Measurements from ENCODE around the gene APP.

GRCh38 chr21:26116456-26117011, 54.0 kb downstream of the APP start:
- TF ChIP-seq CTCF (IDR thresholded peaks at IDR 0.05 in 2 of 3, conservative IDR thresholded peaks at IDR 0.05 in 1 of 3; ENCODE audit: control insufficient read depth in 2 of 3, extremely low read depth in 1 of 3, insufficient read depth in 1 of 3, low read depth in 3 of 3, low read length in 3 of 3) (no peak), JUND (IDR thresholded peaks at IDR 0.05; ENCODE audit: low read depth, low read length) (no peak), SP1 (IDR thresholded peaks at IDR 0.05; ENCODE audit: low read depth, low read length) (no peak), RFX5 (IDR thresholded peaks at IDR 0.05; ENCODE audit: low read depth, low read length) (no peak), HDGF (IDR thresholded peaks at IDR 0.05) (no peak)

Measured in GM12878 (cell line).